GM18870 (cell line): Measurements from ENCODE around the gene PEX11G.

Experiments
- ATAC-seq: cut with Tn5 transposase; IDR thresholded peaks from one replicate; pipeline ENCODE4 v1.9.1; 2021; ENCODE audit warnings: moderate library complexity; ENCODE audit not compliant: unreplicated experiment

Gene PEX11G

GRCh38 chr19:7488736-7489353 is at the start of gene PEX11G:
Gene PEX11G, minus strand, starts transcription at chr19:7489035. Its CDS starts 25 bp downstream, at chr19:7489010.
- ATAC-seq: no peak

DNA sequence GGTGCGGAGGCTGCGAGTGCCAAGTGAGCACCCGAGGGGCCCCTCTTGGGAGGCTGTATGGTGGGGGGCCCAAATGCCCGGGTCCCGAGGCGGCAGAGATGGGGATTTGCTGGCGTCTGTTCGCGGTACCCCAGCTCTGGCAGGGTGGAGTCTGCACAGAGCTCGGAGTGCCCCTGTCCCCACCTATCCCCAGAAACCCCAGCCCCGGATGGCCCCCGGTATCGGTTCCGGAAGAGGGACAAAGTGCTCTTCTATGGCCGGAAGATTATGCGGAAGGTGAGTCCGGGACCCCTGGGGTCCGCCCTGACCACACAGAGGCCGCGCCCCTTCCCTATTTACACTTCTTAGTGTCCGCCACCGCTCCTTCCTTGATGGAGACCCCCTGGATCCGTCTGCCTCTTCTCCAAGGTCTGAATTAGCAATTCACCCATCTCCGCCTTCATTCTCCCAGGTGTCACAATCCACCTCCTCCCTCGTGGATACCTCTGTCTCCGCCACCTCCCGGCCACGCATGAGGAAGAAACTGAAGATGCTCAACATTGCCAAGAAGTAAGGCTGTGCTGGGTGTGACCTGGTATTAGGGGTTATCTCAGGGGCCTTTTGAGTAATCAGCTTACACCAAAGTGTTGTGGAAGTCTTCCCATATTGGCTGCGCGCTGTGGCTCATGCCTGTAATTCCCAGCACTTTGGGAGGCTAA is 47.3 kb upstream of the PEX11G start:
- ATAC-seq: no peak

DNA sequence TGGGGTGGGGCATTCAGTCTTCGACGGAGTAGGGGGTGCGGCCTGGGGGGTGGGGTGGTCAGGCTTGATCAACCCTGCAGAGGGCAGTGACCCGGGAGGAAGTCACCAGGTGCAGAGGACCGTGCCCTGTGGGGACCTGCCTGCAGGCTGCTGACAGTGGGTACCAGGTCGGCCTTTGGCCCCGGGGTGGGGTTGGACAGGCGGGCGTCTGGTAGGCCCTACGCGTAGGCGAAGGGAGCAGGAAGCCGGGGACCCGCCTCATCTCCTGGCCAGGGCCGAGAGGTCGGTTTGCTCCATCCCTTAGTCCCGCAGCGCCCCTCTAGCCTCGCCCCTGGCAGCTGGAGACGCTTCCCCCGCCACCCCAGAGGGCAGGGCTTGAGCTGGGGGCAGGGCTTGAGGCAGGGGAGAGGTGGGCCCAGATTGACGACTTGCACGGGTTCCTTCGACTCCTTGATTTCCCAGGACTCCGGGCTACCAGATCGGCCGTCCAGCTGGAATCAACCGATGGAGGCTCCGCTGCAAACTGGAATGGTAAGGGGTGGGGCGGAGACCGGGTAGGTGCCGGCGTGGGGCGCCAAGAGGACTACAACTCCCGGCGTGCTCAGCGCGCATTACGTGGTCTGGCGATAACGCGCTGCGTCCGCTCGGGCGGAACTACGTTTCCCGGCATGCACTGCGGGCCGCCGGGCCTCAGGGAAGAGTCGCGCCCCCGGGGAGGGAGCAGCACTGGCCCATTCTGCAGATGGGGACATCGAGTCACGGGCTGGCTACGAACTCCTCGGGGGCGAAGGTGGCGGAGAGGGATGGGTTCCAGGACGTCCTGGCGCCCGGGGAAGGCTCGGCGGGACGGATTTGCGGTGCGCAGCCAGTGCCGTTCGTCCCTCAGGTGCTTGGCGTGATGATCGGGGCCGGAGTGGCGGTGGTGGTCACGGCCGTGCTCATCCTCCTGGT is 46.5 kb upstream of the PEX11G start, which contains the start of gene PNPLA6:
PNPLA6 (plus strand) TSS at position 671 of the 951 bp plus-strand sequence; CDS start at position 743, 72 bp downstream.
- peak; percentile 62 for ATAC-seq

GRCh38 chr19:7534531-7535046 is 45.8 kb upstream of the PEX11G start:
- no peak for ATAC-seq

DNA sequence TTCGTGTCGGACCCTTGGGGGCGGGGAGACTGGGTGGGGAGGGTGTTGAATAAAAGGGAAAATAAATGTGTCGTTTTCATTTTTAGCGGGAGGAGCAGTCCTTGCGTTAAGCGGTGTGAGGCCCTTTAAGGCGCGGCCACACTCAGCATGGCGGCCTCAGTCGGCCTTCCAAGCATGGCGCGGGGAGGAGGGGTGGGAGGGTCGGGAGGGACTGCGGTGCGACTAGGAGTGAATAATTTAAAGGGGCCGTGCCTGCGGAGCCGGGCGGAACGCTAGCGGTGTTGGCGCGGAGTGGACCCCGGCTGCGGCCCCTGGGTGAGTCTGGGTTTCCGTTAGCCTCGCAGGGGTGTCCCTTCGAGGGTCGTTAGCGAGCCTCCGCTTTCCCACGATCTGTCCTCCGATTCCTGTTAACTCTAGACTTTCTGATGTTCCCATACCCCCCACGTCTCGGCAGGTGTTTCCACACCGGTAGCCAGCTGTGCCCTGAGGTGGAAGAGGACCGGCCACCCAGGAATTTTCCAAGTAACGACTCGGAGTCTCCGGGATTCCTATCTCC is 45.2 kb upstream of the PEX11G start:
- no peak for ATAC-seq

DNA sequence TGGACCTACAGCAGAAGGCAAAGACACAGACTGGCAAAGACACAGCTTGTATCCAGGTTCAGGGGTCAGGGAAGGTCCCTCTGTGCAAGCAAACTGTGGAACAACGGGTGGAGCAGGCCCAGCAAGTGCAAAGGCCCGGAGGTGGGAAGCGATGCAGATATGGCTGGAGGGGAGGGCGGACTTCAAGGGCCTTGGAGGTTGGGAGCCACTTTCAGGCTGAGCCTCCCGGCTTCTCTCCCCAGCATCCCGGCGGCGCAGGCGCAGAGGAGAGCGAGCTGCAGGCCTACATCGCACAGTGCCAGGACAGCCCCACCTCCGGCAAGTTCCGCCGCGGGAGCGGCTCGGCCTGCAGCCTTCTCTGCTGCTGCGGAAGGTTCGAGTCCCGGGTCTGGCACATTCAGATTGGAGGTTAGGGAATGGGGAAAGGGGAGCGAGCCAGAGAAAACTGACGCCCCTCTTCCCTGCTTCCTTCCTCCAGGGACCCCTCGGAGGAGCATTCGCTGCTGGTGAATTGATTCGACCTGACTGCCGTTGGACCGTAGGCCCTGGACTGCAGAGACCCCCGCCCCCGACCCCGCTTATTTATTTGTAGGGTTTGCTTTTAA is 44.5 kb upstream of the PEX11G start:
- ATAC-seq: no peak

GRCh38 chr19:7529610-7530490 is 41.0 kb upstream of the PEX11G start:
- no peak for ATAC-seq

DNA sequence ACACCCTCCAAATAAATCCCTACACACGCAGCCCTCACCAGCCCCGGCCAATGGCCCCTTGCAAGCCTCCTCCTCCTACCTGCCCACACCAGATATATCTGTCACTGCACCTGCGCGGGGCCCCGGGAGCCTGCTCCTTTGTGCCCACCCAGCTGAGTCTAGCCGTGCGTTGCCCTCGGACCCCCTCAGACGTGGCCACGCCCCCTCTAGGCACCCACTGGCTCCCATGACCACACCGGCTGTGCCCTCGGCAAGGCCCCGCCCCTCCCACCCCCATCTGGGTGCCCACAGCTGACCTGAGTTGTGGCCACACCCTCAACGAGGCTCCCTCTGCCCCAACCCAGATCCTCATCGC is 40.4 kb upstream of the PEX11G start:
- ATAC-seq: no peak

GRCh38 chr19:7528522-7529245 is 39.8 kb upstream of the PEX11G start:
- no peak for ATAC-seq

GRCh38 chr19:7528192-7528519 is 39.3 kb upstream of the PEX11G start:
- no peak for ATAC-seq

GRCh38 chr19:7527516-7528191 is 38.8 kb upstream of the PEX11G start:
- ATAC-seq: no peak

GRCh38 chr19:7526059-7526929 is 37.5 kb upstream of the PEX11G start:
- ATAC-seq: no peak

- no peak for ATAC-seq
Measured at GRCh38 chr19:7524992-7525739, 36.3 kb upstream of the PEX11G start.

DNA sequence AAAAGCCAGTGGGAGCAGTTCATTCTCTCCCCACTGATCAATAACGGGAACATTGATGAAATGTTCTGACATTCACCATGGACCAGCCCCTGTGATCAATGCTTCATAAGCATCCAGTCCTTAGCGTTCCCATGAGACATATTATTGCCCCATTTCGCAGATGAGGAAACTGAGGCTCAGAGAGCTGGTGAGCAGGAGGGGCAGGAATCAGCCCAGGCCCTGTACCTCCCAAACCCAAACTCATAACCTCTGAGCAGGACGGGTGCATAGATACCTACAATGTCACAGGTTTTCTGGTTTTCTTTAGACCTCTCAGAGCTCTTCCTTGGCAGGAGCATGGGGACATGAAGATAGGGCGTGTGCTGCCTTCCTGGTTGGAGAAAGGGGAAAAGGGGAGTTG is 35.7 kb upstream of the PEX11G start:
- no peak for ATAC-seq

- no peak for ATAC-seq
Measured at GRCh38 chr19:7522923-7523667, 34.3 kb upstream of the PEX11G start.
